GM19395 (cell line): ENCODE data around the gene CCL25.
"Not testable (repeated sequence)": the region's sequence is repeated elsewhere in the genome, so short reads cannot be mapped to it uniquely, and the experiment has no call there.

Source experiments
- ATAC-seq: cut with Tn5 transposase; IDR thresholded peaks from one replicate; pipeline ENCODE4 v1.9.1; 2021; ENCODE audit warnings: mild to moderate bottlenecking, moderate library complexity; ENCODE audit not compliant: unreplicated experiment

The CCL25 gene

DNA sequence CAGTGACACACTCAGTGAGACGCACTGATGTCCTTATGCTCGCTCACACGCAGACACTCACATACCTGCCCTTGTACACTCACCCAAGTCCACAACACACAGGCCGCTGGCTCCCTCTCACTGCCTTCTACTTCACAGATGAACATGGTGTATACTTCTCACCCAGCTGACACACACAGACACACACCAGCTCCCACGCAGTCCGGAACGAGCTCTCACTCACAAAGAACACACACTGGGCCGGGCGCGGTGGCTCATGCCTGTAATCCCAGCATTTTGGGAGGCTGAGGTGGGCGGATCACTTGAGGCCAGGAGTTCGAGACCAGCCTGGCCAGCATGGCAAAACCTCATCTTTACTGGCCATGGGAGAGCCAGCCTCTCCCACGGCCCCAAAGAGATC is 31.6 kb downstream of the CCL25 start:
- ATAC-seq: no peak

DNA sequence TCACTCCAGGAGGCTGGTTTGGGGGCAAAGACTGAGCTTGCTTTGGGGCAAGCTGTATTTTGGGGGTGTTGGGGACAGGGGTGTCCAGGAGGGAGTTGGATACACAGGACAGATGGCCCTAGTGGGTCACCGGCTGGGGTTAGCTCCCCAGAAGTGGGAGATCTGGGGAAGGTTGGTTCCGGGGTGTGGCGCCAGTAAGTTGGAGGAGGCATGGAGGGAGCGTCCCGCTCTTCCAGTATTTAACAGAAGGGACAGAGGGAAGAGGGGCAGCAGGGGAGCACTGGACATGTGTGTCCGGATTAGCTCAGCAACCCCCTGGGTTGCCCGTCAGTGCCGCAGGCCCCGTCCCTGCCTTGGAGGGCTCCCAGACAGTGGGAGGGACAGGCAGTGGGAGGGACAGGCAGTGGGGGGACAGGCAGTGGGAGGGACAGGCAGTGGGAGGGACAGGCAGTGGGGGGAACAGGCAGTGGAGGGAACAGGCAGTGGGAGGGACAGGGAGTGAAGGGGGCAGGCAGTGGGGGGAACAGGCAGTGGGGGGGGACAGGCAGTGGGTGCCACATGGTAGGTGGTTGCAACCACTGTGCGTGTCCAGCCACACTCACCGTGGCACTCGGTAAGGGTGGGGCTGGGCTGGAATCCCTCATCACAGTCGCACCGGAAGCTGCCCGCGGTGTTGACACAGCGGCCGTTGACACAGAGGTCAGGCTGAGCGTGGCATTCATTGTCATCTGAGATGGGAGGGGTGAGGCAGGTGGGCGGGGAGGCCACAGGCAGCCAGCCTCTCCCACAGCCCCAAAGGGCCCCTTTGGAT is 33.2 kb downstream of the CCL25 start:
- no peak for ATAC-seq

DNA sequence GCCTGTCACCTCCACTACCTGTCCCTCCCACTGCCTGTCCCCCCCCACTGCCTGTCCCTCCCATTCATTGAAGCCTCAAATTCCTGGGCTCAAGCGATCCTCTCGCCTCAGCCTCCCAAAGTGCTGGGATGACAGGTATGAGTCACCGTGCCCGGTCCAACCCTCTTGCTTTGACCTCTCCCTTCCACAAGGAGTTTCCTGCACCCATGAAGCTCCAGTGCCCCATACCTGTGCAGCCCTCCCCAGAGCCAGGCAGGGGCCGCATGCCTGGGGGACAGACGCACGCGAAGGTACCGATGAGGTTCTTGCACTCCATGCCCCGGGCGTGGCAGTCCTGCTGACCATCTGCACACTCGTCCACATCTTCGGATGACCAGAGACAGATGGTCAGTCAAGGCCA is 34.3 kb downstream of the CCL25 start:
- ATAC-seq: no peak

DNA sequence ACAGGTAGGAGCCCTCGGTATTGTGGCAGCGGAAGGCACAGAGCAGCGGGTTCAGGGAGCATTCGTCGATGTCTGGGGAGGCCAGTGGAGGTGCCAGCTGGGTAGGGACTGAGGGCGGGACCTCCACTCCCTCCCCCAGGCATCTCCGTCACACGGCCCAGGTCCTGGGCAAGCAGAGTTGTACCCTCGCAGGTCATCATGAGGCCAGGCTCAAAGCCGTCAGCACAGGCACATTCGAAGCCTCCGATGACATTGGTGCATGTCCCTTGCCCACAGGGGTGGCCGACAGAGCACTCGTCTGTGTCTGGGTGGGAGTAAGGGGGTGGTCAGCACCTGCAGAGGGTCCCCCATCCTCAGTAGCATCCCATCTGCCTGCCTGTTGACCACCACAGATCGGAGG is 35.3 kb downstream of the CCL25 start:
- no peak for ATAC-seq

DNA sequence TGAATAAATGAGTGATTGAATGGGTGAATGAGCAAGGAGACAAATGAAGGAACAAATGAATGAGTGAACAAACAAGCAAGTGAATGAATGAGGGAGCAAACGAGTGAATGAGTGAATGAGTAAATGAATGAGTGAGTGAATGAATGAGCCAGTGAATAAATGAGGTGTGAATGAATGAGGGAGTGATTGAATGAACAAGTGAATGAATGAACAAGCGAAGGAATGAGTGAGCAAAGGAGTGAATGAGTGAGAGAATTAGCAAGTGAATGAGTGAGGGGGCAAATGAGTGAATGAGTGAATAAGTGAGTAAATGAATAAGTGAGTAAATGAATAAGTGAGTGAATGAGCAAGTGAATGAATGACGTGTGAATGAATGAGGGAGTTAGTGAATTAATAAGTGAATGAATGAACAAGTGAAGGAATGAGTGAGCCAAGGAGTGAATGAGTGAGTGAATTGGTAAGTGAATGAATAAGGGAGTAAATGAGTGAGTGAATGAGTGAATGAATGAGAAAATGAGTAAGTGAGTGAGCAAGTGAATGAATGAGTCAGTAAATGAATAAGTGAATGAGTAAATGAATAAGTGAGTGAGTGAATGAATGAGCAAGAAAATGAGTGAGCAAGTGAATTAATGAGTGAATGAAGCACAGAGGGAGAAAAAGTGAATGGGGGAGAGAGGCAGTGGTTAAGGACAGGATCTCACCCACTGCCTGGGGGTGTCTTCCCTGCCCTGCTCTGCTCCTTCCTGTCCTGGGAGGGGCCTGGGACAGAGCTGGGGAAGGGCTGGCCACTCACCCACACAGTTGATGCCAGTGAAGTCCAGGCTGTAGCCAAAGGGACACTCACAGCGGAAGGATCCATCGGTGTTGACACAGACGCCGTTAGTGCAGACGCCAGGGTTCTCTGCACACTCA is 36.4 kb downstream of the CCL25 start:
- no peak for ATAC-seq

DNA sequence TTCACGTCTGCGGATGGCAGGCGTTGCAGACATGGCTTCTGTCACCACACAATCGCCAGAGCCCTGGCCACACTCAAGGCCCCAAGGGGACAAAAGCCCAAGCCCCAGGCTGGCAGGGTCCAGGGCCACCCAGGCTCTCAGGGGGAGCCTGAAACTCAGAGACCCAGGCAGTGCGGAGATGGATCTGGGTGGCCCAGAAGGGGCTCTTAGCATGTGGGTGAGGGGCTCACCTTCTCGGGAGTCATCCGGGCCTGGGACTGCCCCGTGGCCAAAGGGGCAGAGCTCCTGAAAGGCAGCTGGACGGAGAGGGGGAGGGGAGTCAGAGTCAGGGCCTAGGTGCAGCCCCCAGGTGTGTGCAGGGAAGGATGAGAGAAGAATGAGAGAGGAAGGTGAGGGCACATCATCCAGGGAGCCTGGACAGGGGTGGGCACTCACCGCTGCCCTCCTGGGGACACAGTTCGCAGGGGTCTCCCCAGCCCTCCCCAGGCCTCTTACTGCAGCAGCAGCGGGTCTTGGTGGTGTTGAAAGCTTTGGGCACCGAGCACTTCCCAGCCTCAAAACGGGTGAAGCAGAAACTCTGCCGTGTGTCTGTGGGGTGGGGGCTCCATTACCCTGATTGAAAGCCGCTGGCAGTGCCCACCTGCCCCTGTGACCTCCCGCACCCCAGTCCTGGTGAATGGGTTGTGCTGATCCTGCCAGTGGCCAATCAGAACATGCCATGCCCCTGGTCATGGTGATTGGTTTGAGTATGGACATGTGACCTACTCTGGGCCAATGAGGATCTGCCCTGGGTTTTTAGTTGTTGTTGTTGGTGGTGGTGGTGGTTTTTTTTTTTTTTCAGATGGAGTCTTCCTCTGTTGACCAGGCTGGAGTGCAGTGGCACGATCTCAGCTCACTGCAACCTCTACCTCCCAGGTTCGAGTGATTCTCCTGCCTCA is 37.4 kb downstream of the CCL25 start:
- ATAC-seq: no peak

DNA sequence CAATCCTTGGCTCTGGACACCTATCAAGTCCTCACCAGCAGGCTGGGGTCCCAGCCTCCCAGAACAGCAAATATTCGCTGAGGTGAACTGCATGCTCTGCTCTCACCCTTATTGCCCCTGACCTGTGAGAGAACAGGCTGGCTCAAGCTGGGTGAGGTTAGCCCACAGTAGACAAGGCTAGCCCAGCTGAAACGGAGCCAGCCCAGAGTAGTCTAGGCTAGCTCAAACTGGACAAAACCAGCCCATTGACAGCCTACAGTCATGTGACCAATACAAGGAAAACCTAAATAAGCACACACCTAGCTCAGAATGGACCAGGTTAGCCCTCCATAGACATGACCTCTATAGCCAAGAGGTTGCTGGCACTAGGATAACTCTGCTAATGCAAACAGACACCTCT is 38.4 kb downstream of the CCL25 start:
- no peak for ATAC-seq

DNA sequence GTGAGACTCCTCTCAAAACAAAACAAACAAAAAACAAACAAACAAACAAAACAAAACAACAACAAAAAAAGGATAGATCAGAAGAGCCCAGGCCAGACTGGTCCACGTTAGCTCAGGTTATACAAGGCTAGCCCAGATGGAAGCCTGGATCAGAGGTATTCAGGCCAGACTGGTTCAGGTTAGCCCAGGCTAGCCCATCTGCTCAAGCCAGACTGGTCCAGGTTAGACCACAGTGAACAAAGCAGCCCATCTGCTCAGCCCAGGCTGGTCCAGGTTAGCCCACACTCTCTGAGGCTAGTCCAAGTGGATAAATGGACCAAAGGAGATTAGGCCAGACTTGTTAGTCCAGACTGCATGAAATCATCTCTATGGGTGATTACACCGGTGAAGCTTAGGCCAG is 41.2 kb downstream of the CCL25 start:
- no peak for ATAC-seq

DNA sequence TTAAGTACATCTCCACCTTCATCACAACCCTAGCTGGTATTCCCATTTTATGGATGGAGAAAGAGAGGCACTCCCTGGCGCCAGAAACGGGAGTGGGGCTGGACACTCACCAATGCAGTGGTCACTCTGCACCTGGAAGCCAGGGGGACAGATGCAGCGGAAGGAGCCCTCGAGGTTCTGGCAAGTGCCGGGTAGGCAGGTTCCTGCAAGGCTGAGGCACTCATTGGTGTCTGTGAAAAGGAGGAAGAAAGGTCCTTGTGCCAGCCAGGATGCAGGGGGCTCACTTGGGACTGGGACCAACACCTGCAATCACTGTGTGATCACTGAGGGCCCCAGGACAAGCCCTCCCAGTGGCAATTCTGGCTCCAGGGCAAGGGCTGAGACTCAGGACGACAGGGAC is 41.8 kb downstream of the CCL25 start:
- ATAC-seq: no peak

DNA sequence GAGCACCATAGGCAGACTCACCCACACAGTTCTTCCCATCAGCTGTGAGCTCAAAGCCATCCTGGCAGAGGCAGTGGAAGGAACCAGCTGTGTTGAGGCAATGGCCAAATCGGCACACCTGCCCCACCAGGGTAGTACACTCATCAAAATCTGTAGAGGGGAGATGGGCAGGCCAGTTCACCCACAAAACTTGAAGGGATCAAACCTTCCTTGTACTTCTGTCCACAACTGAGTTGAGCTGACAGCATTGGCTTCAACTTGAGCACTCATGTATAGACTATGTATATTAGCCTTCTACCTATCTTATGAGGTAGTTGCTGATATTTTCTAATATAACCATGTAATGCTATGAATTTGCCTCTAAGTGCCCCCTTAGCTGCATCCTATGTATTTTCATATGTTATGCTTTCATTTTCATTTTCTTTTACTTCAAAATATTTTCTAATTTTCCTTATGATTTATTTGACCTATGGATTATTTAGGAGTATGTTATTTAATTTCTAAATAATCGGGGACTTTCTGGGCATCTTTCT is 42.9 kb downstream of the CCL25 start:
- ATAC-seq: no peak

DNA sequence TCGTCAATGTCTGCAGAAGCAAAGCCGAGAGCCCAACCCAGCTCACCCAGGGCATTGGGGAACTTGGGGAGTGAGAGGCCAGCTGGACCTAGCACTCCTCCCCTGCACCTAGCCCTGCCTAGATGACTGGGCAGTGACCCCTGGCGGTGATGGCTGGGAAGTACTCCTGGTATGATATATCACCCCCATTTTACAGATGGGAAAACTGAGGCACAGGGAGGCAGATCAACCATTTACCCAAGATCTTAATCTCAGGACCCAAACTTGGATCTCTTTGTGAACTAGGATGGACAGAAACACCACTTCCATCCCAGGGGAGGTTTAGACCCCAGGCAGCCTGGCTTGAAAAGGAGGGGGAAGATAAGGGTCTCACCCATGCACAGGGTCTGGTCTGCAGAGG is 43.5 kb downstream of the CCL25 start:
- no peak for ATAC-seq

DNA sequence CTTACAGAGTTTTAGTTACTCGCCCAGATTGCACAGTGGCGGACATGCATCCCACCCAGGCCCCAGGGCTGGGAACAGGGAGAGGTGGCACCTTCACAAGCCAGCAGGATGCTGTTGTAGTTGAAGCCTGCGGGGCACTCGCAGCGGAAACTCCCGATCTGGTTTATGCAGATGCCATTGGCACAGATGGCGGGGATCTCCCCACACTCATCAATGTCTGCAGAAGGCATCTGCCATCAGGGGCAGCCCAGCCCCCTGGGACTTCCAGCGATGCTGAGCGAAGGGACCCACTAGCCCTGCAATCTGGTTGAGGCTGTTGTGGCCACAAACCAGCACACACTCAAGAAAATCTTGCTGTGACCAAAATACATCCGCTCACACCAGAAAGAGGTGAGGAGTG is 44.6 kb downstream of the CCL25 start:
- no peak for ATAC-seq

DNA sequence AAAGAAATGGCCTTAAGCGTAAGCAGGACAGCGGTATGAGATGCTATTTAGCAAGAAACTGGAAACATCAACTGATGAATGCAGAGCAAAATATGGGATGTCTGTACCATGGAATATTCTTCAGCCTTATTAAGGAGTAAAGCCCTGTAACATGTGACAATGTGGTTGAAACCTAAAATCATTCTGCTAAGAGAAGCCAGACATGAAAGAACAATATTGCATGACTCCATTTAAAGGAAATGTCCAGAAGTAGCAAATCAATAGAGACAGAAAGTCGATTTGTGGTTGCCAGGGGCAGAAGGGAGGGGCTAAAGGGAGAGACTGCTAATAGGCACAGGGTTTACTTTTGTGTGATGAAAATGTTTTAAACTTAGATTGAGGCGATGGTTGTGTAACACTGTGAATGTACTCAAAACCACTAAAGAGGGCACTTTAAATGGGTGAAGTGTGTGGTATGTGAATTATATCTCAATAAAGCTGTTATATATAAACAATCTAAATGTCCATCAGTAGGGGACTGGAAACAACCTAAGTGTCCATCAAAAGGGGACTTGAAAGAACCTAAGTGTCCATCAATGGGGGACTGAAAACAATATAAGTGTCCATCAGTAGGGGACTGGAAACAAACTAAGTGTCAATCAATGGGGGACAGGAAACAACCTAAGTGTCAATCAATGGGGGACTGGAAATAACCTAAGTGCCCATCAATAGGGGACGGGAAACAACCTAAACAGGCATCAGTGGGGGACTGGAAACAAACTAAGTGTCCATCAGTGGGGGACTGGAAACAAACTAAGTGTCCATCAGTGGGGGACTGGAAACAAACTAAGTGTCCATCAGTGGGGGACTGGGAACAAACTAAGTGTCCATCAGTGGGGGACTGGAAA is 45.4 kb downstream of the CCL25 start:
- ATAC-seq: no peak

DNA sequence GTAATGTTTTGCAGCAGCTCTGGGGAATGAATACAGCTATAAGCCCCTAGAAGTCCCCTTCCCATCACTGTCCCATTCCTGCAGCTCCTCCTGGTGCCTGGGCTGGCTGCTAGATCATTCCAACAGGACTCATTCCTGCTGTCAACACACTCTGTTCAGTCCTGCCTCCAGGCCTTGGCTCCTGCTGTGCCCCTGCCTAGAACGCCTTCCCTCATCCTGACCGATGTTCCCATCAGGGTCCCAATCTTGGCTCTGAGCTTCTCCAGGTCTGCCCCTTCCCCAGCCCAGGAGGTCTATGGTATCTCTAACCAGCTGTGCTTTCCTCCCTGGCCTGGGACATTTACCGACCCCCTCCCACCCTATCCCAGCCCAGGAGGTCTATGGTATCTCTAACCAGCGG is 48.8 kb downstream of the CCL25 start:
- no peak for ATAC-seq

DNA sequence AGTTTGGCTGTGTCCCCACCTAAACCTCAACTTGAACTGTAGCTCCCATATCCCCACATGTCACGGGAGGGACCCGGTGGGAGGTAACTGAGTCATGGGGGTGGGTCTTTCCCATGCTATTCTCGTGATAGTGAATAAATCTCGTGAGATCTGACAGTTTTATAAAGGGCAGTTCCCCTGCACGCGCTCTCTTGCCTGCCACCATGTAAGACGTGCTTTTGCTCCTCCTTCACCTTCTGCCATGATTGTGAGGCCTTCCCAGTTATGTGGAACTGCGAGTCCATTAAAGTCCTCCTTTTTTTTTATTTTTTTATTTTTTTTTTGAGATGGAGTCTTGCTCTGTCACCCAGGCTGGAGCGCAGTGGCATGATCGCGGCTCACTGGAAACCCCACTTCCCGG is 49.4 kb downstream of the CCL25 start:
- not testable (repeated sequence) for ATAC-seq

DNA sequence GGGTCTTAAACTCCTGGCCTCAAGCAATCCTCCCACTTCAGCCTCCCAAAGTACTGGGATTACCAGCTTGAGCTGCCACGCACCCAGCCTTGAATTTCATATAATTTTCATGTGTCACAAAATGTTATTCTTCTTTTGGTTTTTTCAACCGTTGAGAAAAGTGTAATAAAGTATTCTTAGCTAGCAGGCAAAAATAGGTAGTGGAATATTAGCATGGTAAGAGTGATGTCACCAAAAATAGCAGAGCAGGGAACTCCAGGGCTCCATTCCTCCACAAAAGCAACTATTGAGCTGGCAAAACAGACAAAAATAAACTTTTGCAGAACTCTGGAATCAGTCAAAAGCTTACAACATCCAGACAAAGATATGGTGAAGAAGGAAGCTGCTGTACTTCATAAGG is 52.9 kb downstream of the CCL25 start:
- ATAC-seq: no peak

DNA sequence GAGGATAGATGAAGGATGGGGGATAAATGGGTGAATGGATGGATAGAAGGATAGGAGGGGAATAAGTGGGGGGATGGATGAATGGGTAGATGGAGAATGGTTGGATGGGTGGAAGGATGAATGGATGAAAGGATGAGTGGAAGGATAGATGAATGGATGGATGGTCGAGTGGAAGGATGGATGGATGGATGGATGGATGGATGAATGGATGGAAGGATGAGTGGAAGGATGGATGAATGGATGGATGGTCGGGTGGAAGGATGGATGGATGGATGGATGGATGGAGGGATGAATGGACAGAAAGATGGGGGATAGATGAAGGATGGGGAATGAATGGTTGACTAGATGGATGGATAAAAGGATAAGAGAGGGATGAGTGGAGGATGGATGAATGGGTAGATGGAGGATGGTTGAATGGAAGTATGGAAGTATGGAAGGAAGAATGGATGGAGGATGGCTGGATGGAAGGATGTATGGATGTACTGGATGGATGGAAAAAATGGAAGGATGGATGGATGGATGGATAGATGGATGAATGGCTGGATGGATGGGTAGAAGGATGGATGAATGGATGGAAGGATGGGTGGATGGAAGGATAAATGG is 54.8 kb downstream of the CCL25 start:
- ATAC-seq: no peak

DNA sequence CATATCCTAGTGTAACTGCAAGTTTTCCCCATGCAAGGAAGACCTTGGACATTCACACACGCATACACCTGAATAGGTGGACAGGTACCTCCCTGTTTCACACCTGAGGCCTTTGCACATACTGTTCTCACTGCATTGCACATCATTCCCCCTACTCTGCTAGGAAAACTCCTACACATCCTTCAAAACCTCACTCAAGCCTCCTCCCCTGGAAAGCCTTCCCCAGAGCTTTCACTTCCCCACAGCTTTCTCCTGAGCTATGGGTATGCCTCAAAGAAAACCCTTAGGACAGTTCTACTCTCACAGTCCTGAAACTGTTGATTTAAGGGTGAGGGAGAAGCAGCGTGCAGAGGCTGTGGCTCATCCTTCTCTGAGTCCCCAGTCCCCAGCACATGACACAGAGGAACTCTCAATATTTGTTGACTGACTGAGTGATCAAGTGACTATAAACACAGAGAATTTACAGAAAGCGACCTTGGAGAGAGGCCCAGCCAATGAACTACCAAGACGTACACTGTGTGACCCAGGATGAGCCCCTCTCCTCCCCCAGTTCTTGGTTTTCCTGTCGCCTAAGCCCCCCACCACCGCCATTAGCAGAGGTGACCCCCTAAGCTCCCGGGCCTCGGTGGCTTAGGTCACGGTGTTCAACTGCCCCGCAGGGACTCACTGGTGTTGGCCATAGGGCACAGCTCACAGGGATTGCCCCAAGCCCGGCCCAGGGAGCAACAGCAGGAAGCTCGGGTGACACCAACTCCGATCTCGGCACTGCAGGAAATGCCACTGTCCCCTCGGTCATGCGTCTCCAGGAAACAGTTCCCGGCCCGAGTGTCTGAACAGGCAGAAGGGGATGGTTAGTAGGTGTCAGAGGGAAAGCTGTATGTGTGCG is 56.2 kb downstream of the CCL25 start:
- ATAC-seq: no peak
